T-helper 22 cell (primary cell): Measurements from ENCODE around the gene SPNS2.

ENCODE experiments used
- DNase-seq: peaks from one replicate; pipeline ENCODE4 v3.0.0-alpha.2; 2020; ENCODE audit warnings: low read depth

The SPNS2 gene

DNA sequence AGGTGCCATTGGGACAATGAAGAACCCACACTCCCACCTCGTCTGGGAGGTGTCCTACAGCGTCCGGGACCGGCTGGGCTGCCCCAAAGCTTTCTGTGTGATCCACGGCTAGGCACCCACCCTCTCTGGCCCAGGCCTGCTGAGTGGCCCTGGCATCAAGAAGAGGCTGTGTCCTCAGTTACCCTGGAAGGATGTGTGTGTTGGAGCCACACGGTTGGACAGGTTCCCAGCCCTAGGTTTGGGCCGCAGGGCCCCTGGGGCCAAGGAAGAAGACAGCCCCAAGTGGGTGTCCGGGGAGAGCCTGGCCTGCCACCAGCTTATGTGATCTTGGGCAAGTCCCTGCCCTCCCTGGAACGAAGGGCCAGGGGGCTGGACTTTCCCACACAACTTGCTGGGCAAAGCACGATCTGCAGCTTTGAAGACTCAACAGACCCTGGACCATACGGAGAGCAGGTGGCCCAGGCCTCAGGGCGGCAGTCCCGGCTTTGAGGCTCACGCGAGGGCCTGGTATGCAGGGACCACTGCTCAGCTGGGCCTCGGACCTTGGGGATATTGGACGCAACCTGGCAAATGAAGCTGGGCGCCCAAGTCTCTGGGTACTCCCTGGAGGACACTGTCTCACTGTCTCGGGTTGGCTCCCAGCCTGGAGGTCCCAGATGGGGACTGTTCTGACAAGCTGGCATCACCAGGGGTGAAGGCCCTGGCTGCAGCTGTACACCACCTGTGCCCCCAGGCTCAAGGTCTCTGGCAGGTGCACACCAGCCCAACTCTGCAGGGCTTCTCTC is 39.0 kb downstream of the SPNS2 start:
- no peak for DNase-seq

DNA sequence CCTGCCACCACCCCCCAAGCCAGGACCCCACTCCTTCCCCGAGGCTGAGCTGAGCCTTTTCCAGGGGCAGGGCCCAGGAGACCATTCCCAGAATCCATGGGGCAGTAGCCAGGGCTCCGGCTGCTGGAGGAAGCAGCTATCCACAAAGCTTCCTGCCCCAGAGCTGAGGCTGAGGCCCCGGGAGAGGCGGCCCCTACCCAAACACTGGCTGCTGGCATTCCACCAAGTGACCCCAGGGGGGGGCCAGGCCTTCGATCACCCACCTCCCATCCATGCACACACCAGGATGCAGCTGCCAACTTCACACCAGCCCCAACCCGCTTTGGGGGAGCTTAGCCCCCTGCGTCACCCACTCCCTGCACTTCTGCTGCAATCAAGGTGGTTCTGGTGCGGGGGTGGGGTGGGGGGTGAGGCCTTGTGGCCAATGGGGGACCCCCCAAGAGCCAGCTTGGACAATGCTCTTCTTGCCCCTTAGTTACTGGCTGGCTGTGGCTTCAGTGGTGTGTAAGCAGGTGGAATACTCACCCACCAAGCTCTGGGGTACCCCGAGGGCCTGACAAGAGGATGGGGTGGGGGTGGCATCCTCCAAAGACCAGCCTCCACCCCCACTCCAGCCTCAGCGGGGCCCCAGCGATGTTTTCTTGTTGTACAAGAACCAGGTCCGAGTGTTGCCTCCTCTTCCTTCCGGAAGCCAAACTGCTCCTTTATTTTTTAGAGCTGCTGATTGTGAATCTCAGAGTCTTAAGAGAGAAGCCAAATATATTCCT is 39.7 kb downstream of the SPNS2 start:
- DNase-seq = no peak

DNA sequence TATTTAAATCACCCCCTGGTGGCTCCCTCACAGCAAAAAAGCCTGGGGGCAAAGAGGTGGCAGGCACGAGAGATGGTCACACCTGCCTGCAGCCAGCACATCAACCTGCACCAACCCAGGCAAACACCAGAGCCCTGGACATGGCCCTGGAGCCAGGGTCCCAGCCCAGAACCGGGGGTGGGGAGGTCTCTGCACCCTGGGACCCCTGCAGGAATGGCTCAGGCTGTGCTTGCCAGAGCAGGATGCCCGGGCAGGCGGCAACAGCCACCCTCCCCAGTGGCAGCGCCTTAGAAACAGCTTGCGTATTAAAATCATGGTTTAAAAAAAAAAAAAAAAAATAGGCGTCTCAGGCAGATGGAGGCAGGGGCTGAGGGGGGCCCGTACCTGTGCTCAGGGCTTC is 40.3 kb downstream of the SPNS2 start:
- DNase-seq = no peak

DNA sequence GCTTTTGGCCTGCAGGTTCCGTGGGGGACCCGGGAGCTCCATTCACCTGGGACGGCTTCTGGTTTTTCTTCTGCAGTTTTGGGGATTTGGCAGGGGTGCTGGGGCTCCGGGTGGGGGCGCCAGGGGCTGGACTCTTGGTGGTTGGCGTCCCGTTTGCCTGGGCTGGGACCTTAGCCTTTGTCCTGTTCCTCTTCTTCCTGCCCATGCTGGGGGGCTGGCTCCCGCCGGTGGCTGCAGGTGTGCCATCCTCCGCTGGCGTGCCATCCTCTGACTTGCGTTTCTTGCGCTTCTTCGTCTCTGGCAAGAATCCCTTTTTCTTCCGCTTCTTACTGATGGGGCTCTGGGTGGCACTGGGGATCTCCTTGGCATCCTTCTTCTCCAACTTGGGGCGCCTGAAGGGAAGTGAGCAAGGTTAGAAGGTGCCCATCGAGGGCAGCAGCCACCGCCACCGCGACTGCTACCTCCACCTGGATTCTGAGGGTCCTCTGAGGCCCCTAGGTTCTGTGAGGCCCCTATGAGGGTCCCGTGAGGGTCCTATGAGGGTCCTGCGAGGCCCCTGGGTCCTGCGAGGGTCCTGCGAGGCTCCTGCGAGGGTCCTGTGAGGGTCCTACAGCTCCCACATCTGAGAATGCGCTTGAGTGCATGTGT is 41.0 kb downstream of the SPNS2 start:
- no peak for DNase-seq

DNA sequence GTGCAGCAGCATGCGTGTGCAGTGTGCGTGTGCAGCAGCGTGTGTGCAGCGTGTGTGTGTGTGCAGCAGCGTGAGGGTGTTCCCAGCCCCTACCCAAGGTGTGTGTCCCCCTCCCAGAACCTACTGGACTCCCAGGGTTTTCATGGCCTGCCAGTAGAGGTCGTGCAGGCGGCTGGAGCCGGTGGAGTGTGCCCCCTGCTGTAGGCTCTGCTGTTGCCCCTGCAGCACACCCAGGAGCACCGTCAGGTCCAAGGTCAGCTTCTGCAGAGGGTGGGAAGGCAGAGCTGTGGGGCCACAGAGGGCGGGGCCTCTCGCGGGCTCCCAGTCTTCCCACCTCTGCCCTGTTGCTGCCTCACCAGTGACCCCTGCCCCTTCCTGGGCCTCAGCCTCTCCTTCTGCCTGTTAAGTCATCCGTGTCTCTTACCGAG is 41.6 kb downstream of the SPNS2 start:
- no peak for DNase-seq

DNA sequence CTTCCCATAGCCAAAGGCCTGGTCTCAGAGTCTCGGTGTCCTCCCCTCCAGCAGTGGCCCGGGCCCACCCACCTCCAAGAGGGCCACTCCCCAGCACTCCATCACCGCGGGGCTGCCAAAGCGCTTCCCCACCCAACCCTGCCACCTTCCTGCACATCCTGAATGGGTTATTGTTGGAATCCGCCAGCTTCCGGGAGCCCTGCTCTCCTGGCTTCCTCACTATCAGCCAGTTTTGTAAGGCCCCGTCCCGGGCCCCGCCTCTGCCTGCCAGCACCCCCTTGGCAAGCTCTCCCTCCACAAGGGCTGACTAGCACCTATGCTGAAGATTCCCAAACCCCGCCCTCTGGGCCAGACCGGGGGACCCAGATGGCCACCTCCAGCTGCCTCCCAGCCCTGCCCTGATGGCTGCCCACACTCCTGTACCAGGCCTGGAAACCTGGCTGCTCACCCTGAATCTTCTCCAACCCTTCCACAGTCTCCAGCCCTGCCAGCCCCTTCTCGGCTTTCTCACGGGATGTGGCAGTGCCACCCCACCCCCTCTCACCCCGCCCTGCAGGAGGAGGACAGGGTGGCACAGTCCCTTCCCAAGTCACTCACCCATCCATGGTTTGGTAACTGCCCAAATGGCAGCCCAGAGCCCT is 42.1 kb downstream of the SPNS2 start:
- no peak for DNase-seq

DNA sequence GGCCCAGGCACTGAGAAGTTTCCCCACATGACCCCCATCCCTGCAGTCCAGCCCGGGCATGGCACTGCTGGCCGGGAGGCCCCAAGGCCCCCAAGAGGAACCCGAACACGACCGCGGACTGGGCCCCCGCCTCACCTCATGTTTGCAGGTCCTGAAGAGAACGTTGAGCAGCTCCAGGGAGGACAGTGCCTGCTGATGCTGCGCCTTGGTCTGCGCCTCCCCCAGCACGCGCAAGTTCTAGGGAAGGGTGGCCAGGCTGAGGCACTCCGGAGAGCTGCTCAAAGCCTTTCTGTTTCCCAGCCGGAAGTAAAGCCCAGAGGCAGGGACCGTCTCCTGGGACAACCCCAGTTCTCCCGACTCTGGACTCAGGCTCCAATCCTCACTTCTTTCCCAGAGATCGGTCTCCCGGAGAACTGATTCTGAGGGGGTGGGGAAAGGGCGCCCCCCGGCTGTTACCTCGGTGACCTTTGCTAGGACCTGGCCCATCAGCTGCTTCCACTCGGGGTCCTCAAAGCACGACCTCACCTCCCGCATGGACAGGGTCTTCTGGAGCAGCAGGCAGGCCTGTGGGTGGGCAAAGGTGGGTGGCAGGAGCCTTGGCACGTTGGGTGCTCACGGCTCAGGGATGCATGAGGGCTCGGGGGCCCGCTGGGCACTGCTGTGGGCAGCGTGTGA is 42.8 kb downstream of the SPNS2 start:
- DNase-seq = no peak

DNA sequence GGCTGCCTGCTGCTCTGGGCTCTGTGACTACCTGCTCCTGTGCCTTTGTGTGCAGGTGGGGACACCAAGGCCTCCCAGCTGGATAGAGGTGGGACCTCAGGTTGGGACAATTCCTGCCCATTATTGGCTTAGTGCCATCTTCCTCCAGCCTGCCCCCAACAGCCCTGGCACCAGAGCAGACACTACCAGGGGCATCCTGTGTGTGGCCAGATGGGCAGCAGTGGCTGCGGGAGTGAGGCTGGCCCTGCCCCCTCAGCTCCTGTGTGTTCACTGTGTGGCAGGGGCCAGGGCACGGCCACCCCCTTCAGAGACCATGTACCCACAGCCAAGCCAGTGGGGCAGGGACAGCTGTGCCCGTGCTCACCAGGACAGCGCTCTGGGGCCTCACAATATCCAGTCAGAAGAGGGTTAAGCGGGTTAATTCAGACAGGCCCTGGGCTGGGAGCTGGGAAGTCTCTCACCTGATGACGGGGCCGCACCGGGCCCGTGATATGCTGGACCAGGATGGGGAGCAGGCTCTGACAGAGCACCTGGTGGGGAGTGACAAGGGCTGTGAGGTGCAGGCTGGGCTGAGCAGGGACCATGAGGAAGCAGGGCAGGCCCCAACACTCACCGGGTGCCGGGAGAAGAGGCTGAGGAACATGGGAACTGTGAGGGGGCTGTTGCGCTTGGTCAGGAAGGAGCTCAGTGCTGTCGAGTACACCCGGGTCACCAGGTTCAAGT is 43.5 kb downstream of the SPNS2 start:
- DNase-seq = no peak

DNA sequence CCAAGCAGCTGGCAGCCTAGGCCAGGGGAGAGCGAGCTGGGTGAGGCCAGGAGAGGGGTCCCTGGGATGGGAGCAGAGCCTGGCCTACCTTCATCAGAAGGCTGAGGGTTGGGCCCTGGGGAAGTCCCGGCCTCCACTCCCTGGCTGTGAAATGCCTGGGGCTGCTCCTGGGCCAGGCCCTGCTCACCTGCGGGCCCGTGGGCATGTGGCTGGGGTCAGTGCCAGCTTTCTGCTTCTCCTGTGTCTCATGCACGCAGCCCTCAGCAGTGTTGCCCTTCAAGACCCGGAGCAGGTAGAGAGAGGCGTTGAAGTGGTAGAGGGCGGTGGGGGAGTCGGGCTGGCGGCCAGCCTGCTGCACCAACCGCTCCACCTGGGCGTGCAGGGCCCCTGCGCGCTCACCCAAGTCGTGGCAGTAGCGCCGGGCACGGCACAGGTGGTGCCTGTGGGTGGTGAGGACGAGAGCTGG is 44.1 kb downstream of the SPNS2 start:
- no peak for DNase-seq

DNA sequence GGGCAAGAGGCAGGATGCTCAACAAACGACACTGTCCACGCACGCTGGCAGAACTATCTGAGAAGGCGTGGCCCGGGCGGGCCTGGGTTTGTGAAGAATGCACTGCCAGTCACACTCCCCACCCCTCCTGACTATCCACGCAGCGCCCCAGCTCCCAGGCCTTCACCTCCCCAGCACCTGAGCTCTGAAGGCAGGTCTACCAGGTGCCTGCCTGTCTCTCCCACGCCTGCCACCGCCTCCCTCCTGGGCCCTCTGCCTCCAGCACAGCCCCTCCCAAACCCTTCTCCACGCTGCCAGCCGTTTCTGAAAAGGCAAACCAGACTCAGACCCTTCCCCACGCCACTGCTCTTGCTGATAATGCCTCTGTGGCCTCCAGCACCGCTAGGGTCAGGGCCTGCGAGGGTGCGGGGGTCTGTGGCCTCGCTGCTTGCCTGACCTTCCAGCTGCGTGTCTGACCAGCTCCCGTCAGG is 44.9 kb downstream of the SPNS2 start:
- DNase-seq = no peak

DNA sequence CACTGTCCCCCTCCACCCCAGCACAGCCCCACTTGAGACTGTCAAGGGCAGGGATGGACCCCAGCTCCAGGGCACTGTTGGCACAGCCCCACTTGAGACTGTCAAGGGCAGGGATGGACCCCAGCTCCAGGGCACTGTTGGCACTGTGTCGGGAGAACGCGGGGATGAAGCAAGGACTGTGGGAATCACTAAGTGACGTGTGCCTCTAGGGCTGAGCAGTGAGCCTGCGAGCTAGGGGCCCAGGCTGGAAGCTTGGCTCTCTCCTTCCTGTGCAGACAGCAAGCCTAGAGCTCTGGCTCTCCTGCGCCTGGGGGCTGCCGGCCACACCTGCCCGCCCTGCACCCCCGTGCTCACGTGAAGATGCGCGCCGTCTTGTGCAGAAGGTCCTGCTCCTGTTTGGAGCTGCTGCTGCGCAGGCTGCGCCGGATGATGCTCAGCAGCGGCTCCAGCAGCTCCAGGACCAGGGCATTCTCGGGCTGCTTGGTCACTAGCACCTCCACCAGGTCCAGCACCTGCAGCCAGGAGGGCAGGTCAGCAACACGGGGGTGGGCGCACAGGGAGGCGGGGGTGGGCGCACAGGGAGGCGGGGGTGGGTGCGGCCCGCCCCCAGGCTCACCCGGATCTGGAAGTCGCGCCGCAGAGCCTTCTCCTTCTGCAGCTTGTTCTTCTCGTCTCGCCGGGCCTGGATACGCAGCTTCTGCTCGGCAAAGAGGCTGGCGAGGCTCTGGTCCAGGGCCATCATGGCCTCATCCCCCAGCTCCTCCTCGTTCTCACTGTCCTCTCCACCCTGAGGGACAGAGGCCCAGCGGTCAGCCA is 45.7 kb downstream of the SPNS2 start:
- DNase-seq = no peak

DNA sequence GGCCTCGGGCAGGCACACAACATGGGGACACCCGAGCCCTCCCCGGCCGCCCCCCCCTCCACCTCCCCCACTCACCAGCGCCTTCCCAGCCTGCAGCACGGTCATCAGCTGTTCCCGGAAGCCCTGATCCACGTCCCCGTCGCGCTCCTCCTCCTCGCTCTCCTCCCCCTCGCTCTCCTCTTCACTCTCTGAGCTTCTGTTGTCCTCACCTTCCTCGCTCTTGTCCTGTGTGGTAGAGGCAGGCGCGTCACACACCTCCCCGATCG is 46.2 kb downstream of the SPNS2 start:
- no peak for DNase-seq

DNA sequence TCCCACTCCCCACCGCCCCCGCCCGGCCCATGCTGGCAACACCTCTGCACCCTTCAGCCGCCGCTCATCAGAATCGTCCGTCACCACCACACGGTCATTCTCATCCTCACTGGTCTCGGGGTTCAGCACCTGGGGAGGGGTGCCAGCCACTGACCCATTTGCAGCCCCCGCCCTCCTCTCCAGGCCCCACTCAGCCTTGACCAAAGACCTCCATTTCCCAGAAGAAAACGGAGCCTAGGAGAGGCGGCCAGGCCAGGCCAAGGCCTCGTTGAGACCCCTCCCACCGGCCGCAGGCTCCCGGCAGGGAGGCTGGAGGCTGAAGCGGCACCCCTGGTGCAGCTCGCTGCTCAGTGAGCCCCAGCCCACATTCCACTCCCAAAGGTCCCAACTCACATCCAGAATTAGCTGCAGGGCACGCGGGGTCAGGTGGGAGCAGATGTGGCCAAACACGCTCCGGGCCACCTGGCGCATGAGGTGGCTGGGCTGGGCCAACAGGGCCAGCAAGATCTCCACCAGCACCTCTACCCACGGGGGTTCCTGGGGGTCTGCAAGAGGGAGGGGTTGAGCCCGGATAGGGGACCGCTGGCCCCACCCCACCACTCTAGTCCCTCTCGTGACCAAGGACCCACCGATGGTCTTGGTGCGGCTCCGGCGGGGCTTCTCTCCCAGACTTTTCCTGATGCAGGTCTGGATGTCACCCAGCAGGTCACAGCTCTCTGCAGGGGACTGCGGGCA is 46.7 kb downstream of the SPNS2 start:
- DNase-seq = no peak

DNA sequence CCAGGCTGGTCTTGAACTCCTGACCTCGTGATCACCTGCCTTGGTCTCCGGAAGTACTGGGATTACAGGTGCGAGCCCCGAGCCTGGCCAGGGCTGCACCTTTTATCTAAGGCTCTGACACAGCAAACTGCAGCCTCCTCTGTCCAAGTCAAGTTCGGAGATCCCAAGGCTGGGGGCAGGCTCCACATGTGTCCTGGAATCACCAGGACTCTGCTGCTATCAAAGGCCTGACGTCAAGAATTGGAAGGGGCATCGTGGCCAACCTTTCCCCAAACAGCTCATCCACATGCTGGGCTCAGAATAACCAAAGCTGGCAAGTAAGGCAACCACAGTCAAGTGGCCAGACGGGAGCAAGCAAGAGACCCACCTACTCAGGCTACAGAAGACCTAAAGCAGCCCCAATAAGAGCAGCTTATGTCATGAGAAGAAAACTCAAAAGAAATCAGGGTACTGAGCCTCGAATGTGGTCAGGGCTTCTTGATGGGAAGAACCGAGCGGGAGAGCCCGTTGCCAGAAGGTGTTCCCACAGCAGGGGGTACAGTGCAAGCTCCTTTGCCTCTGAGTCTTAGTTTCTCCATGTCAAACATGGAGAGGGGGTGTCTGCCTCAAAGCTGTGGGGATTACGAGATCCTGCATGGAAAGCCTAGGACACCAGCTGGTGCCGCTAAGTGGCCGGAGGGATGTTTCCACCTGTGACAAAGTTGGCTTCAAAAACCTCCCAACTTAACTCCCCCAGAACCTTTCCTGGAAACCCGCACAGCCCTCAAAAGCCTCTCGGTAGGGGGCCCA is 48.6 kb downstream of the SPNS2 start:
- no peak for DNase-seq

DNA sequence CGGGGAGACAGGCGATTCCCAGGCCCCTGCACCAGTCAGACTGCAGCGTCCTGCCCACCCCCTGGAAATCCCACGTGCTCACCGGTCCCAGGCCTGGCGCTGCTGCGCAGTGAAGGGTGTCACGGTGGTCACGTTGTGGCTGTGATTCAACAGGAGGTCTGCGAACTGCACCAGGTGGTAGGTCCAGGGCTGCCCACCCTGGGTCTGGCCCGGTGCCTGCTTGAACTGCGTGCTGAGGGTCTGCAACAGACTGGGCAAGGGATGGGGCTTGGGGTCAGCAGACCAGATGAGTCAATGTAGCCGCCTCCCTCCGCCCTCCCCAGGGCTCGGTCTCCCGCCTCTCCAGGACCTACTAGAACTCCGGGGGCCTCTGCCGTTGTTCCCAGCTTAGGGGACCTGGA is 49.4 kb downstream of the SPNS2 start:
- DNase-seq = no peak

DNA sequence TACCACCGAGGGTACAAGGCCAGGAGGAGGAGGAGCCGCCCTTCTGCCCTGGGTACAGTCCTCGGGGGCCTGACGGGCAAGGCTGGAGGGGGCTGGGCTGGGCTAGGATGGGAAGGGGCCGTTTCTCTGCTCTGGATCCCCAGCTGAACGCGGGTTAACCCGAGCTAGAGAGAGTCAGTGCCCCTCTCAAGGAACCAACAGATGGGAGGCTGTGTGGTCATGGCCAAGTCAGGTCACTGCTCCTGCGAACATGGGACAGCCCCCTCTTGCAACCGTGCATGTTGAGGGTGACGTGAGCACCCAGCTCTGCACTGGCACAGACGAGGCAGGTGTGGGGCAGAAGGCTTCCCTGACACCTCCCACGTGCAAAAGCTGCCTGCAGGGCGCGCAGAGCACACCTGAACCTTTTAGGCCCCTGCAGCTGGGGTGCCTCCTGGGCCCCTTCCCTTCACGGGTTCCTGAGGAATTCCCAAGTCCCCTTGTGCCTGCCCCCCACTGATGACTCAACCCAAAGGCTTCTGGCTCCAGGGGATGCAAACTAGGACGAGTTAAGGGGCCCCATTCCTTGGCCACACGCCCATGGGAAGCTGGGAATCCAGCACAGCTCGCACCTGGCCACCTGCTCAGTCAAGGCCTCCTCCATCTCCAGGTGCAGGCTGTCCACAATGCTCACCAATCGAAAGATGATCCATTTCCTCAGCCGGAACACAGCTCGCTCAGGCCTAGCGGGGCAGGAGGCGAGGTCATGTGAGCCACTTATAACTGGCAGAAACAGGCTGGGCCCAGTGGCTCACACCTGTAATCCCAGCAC is 50.2 kb downstream of the SPNS2 start:
- DNase-seq = no peak

DNA sequence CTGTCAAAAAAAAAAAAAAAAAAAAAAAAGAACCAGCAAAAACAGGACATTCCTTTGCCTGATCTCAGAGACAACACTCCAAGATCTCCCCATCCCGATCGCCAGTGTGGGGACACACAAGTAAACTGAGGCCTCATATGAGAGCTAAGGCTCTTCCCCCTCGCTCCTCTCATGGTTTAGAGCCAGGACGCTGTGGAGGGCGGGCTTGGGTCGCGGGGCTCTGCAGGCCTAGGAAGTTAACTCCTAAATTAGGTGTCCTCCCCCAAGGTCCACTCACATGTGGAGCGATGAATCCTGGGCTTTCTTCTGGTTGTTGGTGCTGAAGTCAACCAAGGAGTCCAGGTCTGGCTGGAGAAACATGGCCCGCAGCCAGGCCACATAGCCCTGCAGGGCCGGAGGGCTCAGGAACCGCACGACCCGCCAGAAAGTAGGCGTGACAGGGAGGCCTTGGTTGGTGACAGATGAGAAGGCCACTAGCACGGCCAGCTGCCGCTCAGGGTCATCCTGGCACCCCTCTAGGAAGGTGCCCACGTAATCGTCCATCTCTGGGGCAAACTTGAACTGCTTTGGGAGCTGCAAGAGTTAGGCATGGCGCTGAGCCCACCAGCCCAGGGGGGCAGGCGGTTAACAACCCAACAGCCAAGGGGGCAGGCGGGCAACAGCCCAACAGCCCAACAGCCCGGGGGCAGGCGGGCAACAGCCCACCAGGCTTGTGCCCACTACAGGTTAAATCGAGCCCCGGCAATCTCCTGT is 51.3 kb downstream of the SPNS2 start:
- no peak for DNase-seq
